BE2C (cell line): ENCODE results near the gene ATG12.

ENCODE experiments used
- DNase-seq: peaks from one replicate; pipeline ENCODE4 v3.0.0-alpha.2; 2020
- H3K27me3 ChIP-seq: fragments of 250-450 bp; sonication (Bioruptor Pico); 2 replicates; pipeline ENCODE4 v1.5.1; 2020; ENCODE audit warnings: mild to moderate bottlenecking
- H3K36me3 ChIP-seq: fragments of 250-450 bp; sonication (Bioruptor Pico); 2 replicates; pipeline ENCODE4 v1.5.1; 2020; ENCODE audit warnings: mild to moderate bottlenecking
- H3K4me1 ChIP-seq: fragments of 250-450 bp; sonication (Bioruptor Pico); 2 replicates; pipeline ENCODE4 v1.5.1; 2020
- H3K4me3 ChIP-seq: 2 replicates; pipeline ENCODE4 v1.5.1; 2011; ENCODE audit warnings: low read depth, low read length
- H3K9me3 ChIP-seq: fragments of 250-450 bp; sonication (Bioruptor Pico); 2 replicates; pipeline ENCODE4 v1.5.1; 2020
- CTCF ChIP-seq: IDR thresholded peaks from 2 replicates; pipeline ENCODE4 v1.5.1; 2012; ENCODE audit warnings: mild to moderate bottlenecking, low read depth, low read length

ATG12 gene

GRCh38 chr5:115795700-115796099 is 45.7 kb downstream of the ATG12 start:
- H3K27me3 ChIP-seq: no peaks in the 10 kb centered on the region; the same call in 1 of the 2 replicates
- no peak for TF ChIP-seq CTCF
- no peak overlapping the region for H3K4me3 ChIP-seq
- H3K36me3 ChIP-seq: no peaks in the 10 kb centered on the region
- DNase-seq: no peak
- H3K4me1 ChIP-seq: no peaks in the 10 kb centered on the region; the same call in 1 of the 2 replicates
- H3K9me3 ChIP-seq: no peaks in the 10 kb centered on the region

GRCh38 chr5:115788440-115788839 is 52.9 kb downstream of the ATG12 start:
- no peaks in the 10 kb centered on the region; the same call in none of the 2 replicates for H3K27me3 ChIP-seq
- DNase-seq: no peak
- H3K36me3 ChIP-seq: no peaks in the 10 kb centered on the region
- H3K4me3 ChIP-seq: no peak overlapping the region
- H3K4me1 ChIP-seq: no peaks in the 10 kb centered on the region
- TF ChIP-seq CTCF: no peak
- H3K9me3 ChIP-seq: no peaks in the 10 kb centered on the region

DNA sequence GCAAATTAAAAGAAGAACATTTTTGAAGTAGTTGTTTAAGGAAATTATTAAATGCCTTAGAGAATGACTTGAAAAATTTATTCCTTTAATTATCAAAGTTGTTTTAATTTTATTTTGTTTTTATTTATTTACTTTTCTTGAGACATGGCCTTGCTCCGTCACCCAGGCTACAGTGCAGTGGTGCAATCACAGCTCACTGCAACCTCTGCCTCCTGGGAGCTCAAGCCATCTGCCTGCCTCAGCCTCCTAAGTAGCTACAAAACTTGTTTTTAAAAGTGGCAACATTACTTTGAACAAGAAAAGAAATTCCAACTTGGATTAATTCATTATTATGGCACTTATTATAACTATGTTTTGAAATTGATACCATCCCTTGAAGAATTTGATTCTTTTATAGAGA is 53.9 kb downstream of the ATG12 start:
- no peak for TF ChIP-seq CTCF
- H3K4me3 ChIP-seq: no peak overlapping the region
- H3K4me1 ChIP-seq: no peaks in the 10 kb centered on the region
- no peaks in the 10 kb centered on the region for H3K36me3 ChIP-seq
- no peaks in the 10 kb centered on the region; the same call in none of the 2 replicates for H3K27me3 ChIP-seq
- DNase-seq: no peak
- no peaks in the 10 kb centered on the region for H3K9me3 ChIP-seq

- no peaks in the 10 kb centered on the region for H3K36me3 ChIP-seq
- no peaks in the 10 kb centered on the region for H3K4me1 ChIP-seq
- no peaks in the 10 kb centered on the region for H3K9me3 ChIP-seq
- no peaks in the 10 kb centered on the region; the same call in none of the 2 replicates for H3K27me3 ChIP-seq
- no peak for TF ChIP-seq CTCF
- DNase-seq: no peak
- no peak overlapping the region for H3K4me3 ChIP-seq
Observed at GRCh38 chr5:115785381-115786065, 55.8 kb downstream of the ATG12 start.

GRCh38 chr5:115778417-115778816 is 62.9 kb downstream of the ATG12 start:
- Histone ChIP-seq H3K27me3 (peaks cover 3% of the 10 kb centered on the region), H3K9me3 (no peaks in the 10 kb centered on the region), H3K4me1 (no peaks in the 10 kb centered on the region), H3K4me3 (no peak overlapping the region), H3K36me3 (no peaks in the 10 kb centered on the region)
- no peak for TF ChIP-seq CTCF
- DNase-seq: no peak
